GM19193 (cell line): Measurements from ENCODE around the gene ZNF205.

Experiments used
- POLR2A ChIP-seq: IDR thresholded peaks from 4 replicates; pipeline ENCODE4 v1.6.1; 2011; ENCODE audit not compliant: insufficient read depth, insufficient read length; ENCODE audit errors: extremely low read depth

Gene ZNF205

DNA sequence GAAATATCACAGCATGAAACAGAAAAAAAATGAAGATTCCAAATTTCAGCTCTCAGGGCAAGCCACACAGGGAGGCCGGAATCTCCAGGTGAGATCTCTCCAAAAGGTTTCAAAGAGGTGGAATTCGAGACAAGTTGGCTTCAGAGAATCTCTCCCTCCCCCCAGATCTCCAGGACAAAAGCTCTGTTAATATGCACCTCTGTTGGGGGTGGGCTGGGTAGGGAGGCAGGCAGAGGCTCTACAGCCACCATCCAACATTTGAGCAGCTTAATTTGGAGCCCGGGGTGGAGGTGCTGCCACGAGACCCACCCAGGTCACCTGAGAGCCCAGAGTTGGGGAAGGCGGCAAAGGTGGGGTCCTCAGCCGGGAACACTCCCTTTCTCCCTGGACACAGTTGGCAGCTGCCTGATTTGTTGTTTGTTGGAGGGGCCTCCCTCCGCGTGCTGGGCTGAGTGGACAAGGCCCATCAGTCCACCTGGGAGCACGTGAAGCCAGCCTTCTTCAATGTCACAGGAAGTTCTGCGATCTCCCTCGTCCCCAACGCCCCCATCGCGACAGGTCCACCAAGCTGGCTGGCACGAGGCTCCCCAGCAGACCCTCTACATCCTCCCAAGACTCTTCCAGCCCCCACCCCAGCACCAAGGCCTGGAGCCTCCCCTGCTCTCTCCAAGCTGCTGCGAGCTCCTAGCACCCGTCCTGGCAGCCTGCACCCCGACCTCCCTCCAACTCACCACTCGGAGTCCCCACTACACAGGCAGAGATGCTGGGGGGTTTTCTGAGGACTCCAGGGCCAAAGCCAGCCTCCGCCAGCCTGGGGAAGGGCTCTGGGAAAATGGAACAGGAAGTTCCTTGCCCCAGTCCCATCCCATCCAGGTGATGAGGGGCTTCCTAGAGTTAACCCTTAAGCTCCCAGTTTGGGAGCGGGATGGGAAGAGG, 13.7 kb upstream of the ZNF205 start, which contains the start of gene ZSCAN10:
Gene ZSCAN10 (minus strand): TSS at position 836 of the 936 bp plus-strand sequence. CDS start 6,357 bp downstream, outside the sequence.
- no peak for TF ChIP-seq POLR2A

DNA sequence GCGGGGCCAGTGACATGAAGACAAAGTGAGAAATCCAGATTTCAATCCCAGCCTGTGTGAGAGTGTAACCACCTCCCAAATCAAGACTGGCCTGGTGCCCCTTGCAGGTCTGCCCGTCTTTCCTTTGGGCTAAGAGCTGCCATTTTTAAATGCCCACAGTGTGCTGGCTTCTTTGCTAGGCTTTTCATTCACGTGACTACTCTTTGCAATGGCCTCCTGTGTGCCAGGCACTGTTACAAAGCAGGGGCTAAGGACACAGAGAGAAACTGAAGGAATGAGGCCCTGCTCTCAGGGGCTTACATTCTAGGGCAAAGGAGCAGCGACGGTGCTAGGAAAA, 13.0 kb upstream of the ZNF205 start:
- no peak for TF ChIP-seq POLR2A

DNA sequence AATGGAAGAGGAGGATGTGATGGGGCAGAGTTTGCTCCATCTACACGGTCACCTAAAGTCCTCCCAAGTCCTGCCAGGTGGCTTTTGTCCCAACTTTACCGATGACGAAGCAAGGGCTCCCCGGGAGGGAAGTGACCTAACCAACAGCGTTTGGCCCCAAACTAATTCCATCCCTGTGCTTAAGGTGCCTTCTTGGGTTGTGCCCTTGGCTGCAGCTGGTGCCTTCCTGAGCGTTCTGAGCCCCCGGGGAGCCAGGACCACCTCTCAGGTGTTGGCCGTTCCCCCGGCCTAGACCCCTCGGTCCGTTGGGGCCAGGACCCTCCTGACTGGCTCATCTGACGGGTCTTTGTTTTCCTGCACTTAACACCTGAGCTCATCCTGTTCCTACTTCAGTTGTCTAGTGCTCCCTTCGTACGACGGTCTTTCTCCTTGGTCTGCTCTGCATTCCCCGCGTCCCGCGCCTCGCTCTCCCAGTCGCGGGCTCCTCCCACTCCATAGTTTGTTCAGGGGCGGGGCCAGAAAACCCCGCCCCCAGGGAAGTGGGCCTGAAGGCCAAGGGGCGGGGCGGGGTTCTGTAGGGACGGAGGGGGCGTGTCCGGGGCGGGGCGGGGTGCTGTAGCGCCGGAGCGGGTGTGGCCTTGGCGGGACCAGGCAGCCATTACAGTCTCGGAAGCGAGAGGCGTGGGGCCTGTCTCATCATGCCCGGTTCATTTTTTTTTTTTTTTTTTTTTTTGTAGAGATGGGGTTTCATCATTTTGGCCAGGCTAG, 12.5 kb upstream of the ZNF205 start:
- TF ChIP-seq POLR2A: no peak

DNA sequence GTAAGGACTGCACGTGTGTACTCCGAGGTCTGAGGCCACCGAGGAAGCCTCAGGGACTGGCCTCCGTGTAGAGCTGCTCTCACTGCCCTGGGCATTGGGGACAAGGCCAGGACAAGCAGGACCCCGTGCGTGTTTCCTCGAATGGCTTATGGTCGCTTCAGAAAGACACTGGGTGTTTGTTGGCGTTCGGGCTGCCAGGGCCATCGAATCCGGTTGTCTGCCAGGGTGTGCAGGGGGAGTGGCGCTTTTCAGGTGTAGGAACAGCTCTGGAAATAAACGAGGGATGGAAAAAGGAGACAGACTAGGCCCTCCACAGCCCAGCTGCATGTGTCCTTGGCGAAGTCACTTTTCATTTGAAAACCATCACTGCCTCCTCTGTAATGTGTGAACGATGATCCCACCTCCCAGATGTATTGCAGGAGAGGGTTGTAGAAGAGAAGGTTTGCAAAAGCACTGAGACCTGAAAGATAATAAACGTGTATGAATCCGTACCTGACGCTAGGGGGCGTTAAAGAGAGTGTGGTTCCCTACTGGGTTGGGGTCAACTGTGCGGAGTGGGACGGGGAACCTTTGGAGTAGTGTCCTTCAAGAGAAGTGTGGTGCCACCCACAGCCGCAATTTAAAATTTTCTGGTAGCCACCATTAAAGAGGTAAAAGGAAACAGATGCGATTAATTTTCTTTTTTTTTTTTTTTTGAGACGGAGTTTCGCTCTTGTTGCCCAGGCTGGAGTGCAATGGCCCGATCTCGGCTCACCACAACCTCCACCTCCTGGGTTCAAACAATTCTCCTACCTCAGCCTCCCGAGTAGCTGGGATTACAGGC, 11.2 kb upstream of the ZNF205 start:
- TF ChIP-seq POLR2A: no peak

DNA sequence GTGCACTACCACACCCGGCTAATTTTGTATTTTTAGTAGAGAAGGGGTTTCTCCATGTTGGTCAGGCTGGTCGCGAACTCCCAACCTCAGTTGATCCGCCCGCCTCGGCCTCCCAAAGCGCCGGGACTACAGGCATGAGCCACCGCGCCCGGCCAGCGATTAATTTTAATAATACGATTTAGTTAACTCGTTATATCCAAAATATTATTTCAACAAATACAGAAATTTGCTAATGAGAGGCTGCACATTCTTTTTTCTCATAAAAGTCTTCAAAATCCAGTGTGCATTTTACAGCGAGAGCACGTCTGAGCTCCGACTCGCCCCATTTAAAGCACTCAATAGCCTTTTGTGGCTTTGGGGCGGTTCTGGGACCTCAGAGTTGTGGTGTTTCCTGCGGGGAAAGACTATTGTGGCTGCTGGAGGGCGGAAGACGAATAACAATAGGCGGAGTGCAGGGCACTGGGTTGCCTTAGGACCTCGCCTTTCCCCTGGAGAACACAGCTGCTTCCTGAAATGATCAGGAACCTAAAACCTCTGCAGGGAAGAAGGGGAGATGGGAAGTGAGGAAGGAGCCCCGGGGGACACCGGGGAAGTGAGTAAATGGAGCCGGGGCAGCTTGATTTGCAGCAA, 10.4 kb upstream of the ZNF205 start:
- no peak for TF ChIP-seq POLR2A

DNA sequence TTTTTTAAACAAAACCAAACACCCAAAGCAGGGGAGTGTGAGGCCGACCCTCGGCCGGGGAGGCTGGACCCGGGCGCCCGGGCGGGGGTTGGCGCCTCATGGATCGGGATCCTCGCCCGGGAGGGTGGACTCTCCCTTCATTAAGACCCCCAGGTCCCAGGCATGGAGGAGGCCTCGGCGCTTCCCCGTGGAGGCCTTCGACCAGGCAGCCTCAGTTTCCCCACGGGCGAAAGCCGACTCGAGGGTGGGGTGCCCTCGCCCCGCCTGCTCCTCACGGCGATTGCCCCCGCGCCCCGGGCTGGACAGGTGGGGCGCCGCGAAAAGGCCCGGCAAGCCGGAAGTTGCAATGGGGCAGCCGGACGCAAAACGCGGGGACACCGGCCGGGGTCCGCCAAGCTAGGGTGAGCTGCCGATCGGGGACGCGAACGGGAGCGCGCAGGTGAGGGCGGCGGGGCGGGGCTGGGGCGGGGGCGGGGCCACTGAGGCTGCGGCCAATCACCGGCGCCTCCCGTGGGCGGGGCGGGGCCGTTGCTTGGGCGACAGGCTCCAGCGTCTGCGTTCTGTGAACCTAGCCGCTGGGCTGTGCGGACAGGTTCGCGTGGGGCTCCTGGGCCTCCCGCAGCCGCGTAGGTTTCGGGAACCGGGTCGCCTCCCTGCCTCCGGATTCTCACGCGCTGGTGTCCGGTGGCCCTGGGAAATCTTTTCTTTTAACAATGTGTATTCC, 6.0 kb upstream of the ZNF205 start:
- TF ChIP-seq POLR2A: peak; percentile 84

DNA sequence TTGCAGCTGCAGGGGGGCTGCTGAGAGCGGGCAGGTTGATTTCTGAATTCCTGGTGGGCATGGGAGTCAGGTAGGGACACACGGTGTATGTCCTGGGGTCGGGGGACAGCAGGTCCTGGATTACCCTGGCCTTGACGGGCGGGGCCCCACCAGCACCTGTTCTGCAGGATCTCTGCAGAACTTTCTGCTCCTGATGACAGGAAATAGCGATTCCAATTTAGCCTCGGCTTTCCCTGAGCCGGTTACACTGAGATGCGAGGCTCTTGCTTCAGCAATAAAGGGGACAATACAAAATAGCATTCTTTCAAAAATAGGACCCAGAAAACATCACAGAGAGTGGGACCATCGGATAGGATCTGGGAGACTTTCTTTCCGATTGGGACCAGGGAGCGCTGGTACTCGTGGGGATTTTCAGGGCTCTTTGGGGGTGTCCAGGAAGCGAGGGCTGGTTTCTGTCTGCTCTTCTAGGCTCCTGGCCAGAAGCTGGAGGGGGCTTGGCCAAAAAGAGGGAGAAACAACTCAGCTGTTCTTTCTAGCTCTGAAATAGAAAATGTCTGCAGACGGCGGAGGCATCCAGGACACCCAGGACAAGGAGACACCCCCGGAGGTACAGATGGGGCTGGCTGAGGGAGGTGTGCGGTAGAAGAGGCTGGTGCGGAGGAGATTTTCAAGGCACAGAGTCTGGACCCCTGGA, 642 bp downstream of the ZNF205 start:
- TF ChIP-seq POLR2A: no peak

DNA sequence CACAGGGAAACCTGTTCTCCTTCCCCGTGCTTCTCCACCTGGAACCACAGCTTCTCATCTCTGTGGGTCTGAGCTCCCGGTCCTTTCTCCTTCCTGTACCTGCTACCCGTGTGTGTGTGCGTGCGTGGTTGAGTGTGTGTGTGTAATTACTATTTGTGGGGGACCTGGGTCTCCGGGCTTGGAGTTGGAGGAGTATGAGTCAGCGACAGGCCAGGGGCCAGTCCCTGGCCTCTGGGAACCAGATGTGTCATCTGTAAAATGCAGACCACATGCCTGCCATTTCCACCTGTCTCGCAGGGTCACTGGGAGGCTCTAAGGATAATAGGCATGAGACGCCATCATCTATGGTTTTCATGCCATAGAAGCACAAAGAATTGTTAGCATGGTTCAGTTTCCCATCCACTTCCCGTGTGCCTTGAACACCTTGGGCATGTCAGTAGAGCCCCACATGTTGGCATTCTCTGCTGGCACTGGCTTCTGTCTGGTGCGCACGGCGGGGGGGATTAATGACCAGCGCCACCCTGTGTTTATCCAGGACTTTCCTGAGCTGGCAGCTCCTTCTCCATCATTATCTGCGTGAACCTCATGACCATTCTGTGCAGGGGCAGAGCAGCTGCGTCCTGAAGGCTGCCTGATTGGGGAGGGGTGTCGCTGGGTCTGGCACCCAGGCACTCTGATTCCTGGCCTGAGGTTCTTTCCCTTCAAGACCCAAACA, 1.5 kb downstream of the ZNF205 start:
- no peak for TF ChIP-seq POLR2A

DNA sequence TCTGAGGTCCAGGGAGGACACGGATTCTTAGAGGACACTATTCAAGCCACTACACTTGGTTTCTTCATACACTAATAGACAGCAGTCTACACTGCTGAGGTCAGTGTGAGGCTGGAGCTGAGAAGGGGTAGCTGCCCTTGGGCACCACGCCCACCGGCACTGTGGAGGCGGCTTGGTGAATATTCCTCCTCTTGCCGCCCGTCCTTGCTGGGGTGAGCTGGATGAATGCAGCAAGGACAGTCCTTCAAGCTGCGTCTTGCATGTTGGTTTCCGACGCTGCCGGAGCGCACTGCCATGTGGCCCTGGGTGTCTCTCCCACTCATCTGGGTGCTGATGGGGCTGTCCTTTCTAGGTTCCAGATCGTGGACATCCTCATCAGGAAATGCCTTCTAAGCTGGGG, 2.6 kb downstream of the ZNF205 start:
- no peak for TF ChIP-seq POLR2A

DNA sequence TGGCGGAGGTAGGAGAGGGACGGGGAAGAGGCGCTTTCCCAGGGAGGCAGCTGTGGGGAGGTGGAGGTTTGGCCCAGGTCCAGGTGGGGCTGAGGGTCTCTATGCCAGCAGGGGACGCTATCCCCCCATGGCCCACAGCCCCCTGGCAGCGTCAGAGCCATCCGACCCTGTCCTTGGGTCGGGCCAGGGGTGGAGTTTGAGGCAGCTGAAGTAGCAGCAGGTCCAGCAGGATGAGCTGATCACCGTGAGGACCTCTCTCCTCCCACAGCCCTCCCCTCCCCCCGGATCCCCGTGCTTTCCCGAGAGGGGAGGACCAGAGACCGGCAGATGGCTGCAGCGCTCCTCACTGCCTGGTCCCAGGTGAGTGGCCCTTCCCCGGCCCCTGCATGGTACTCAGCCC, 3.2 kb downstream of the ZNF205 start:
- no peak for TF ChIP-seq POLR2A

DNA sequence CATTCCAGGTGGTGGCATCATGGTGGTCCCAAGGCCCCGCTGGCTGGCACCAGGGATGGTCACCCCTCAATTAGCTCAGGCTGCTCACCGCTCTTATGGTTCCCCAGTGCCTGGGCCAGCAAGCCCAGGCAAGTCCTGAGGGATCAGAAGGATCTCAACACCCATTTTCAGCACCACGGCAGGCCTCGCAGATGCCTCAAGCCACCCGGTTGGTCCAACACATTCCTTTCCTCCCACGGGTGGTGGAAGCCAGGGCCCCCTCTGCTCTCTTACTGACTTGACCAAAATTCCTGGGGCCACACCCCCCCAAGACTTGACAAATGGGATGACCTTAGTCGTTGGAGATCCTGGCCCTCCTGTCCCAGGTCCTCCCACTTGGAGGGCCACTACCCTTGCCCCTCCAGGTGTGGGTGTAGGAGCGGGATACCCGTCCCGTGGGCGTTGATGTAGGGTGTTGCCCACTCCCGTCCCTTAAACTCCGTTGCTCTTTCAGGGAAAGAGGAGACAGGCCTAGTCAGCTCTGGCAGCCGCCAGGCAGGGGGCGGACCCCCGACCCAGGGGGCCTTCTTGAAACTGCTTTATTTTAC, 5.9 kb downstream of the ZNF205 start:
- no peak for TF ChIP-seq POLR2A

DNA sequence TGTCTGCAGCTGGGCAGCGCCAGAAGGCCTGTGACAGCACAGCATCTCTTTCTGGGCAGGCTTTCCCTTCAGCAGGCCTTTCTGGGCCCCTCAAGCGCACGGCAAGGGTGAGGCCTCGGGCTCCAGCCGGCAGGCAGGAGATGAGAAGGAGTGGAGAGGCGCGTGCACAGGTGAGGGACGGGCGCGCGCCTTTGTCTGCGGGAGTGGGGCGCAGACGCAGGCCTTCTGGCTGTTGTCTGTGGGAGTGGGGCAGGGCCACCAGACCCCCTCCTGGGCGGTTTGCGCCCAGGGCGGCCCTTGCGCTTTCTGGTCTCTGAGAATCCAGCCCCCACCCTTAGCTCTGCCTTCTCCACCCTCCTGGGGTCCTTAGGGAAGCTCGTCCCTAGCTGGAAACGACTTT, 6.5 kb downstream of the ZNF205 start:
- TF ChIP-seq POLR2A: no peak
